Right atrium auricular region (tissue), 2 donors: ENCODE data around the gene GRIN2A. TPM values are rescaled to one million over a fixed set of nuclear protein-coding genes. Genes with fewer than 3 reads are reported as not detected.

Source experiments
- DNase-seq: peaks from one replicate; pipeline ENCODE4 v3.0.0-alpha.2; 2019; ENCODE audit warnings: low spot score
- H3K27ac ChIP-seq, 2 donors: fragments of 200-600 bp; sonication (generic); 1 replicate in 1 of 2; 2 replicates in 1 of 2; pipeline ENCODE4 v1.5.1; 2016 to 2019
- H3K27me3 ChIP-seq, 2 donors: fragments of 200-600 bp; sonication (generic); one replicate each; pipeline versions ENCODE4 v1.5.1 to v1.6.0; 2017 to 2019
- H3K36me3 ChIP-seq: fragments of 200-600 bp; sonication (generic); one replicate; pipeline ENCODE4 v1.5.1; 2016
- H3K4me1 ChIP-seq, 2 donors: fragments of 200-600 bp; sonication (generic); one replicate each; pipeline versions ENCODE4 v1.5.1 to v1.6.0; 2017 to 2019
- H3K4me3 ChIP-seq, 2 donors: fragments of 200-600 bp; sonication (generic); 1 replicate in 1 of 2; 2 replicates in 1 of 2; pipeline ENCODE4 v1.5.1; 2017 to 2019; ENCODE audit warnings: mild to moderate bottlenecking in 1 of 2, moderate library complexity in 1 of 2
- H3K9me3 ChIP-seq, 2 donors: fragments of 200-600 bp; sonication (generic); one replicate each; pipeline ENCODE4 v1.5.1; 2019
- total RNA-seq, 2 donors: library from RNA; depleted of rRNA; stranded (reverse); fragments of >200 nt; gene quantifications; one replicate each; pipeline ENCODE4 v1.1.0, GENCODE V29; 2016
- TF ChIP-seq, protein P1 (sequence below), 2 donors: fragments of 200-600 bp; sonication (generic); IDR thresholded peaks; one replicate each; pipeline ENCODE4 v1.5.1; 2019; ENCODE audit warnings: antibody characterized with exemption in 2 of 2

The GRIN2A gene
- total RNA-seq, 2 donors from 2014 or later = 3.8 to 7.4 TPM

DNA sequence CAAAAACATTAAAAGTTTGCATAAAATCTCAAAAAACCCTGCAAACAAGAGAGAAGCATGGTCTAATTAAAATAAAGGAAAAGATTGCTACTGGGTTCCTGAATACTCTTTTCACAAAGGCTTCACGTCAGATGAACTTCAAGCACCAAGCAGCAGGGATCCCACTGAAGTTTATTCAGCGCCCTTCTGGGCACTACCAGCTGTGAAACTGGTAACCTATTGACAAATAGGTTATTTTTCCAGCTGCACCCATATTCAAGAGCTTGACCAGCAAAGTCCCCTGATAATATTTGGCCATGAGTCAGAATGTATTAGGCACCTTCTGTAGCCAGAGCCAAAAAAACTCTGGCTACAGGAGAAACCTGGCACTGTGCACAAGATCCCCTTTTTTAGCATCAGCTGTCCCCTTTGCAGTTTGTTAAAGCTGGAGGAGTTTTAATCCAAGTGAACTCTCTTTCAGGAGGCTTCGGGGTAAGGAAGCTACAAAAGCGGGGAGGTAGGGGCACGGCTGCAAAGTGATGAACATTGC lies 60.3 kb downstream of the GRIN2A start:
- no peaks in the 10 kb centered on the region for H3K36me3 ChIP-seq
- H3K4me3 ChIP-seq = no peak overlapping the region
- H3K4me1 ChIP-seq = peaks cover 0 to 13% of the 10 kb centered on the region in 2 donors
- H3K9me3 ChIP-seq = no peaks in the 10 kb centered on the region
- H3K27me3 ChIP-seq = no peaks in the 10 kb centered on the region
- H3K27ac ChIP-seq = no peak overlapping the region
- TF ChIP-seq, protein P1, sequence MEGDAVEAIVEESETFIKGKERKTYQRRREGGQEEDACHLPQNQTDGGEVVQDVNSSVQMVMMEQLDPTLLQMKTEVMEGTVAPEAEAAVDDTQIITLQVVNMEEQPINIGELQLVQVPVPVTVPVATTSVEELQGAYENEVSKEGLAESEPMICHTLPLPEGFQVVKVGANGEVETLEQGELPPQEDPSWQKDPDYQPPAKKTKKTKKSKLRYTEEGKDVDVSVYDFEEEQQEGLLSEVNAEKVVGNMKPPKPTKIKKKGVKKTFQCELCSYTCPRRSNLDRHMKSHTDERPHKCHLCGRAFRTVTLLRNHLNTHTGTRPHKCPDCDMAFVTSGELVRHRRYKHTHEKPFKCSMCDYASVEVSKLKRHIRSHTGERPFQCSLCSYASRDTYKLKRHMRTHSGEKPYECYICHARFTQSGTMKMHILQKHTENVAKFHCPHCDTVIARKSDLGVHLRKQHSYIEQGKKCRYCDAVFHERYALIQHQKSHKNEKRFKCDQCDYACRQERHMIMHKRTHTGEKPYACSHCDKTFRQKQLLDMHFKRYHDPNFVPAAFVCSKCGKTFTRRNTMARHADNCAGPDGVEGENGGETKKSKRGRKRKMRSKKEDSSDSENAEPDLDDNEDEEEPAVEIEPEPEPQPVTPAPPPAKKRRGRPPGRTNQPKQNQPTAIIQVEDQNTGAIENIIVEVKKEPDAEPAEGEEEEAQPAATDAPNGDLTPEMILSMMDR (IDR thresholded peaks at IDR 0.05) = no peak
- DNase-seq = no peak

- H3K4me1 ChIP-seq = peaks cover 0 to 13% of the 10 kb centered on the region in 2 donors
- TF ChIP-seq, protein P1 (IDR thresholded peaks at IDR 0.05) = no peak
- H3K4me3 ChIP-seq = no peak overlapping the region
- no peaks in the 10 kb centered on the region for H3K27me3 ChIP-seq
- no peak overlapping the region for H3K27ac ChIP-seq
- no peaks in the 10 kb centered on the region for H3K9me3 ChIP-seq
- H3K36me3 ChIP-seq = no peaks in the 10 kb centered on the region
- no peak for DNase-seq
Observed at GRCh38 chr16:10121491-10121890, 60.7 kb downstream of the GRIN2A start.

GRCh38 chr16:10120953-10121352 lies 61.3 kb downstream of the GRIN2A start:
- Histone ChIP-seq H3K4me1 (peaks cover 0 to 13% of the 10 kb centered on the region in 2 donors), H3K27ac (no peak overlapping the region), H3K4me3 (no peak overlapping the region)

GRCh38 chr16:10114409-10114808 lies 67.8 kb downstream of the GRIN2A start:
- no peaks in the 10 kb centered on the region for H3K9me3 ChIP-seq
- no peak overlapping the region for H3K4me3 ChIP-seq
- TF ChIP-seq, protein P1 (IDR thresholded peaks at IDR 0.05) = no peak
- no peaks in the 10 kb centered on the region for H3K4me1 ChIP-seq
- DNase-seq = no peak
- H3K36me3 ChIP-seq = no peaks in the 10 kb centered on the region
- H3K27me3 ChIP-seq = no peaks in the 10 kb centered on the region
- H3K27ac ChIP-seq = no peak overlapping the region

More at GRCh38 chr16:10120953-10121352, 61.3 kb downstream of the GRIN2A start:
- no peaks in the 10 kb centered on the region for H3K36me3 ChIP-seq
- no peak for DNase-seq
- H3K27me3 ChIP-seq = no peaks in the 10 kb centered on the region
- TF ChIP-seq, protein P1 (IDR thresholded peaks at IDR 0.05) = no peak
- H3K9me3 ChIP-seq = no peaks in the 10 kb centered on the region

GRCh38 chr16:10113248-10113647 lies 69.0 kb downstream of the GRIN2A start:
- no peaks in the 10 kb centered on the region for H3K36me3 ChIP-seq
- no peak overlapping the region for H3K4me3 ChIP-seq
- DNase-seq = no peak
- H3K27me3 ChIP-seq = no peaks in the 10 kb centered on the region
- H3K27ac ChIP-seq = no peak overlapping the region
- no peaks in the 10 kb centered on the region for H3K4me1 ChIP-seq
- H3K9me3 ChIP-seq = no peaks in the 10 kb centered on the region
- TF ChIP-seq, protein P1 (IDR thresholded peaks at IDR 0.05) = no peak

DNA sequence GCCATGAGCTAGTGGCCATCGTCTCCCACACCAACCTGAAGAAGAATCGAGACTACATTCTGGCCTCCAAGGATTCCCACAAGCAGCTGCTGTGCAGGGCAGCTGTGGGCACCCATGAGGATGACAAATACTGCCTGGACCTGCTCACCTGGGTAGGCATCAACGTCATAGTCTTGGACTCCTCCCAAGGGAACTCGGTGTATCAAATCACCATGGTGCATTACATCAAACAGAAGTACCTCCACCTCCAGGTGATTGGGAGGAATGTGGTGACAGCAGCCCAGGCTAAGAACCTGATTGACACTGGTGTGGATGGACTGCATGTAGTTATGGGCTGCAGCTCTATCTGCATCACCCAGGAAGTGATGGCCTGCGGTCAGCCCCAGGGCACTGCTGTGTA lies 70.2 kb downstream of the GRIN2A start:
- Histone ChIP-seq H3K4me1 (no peaks in the 10 kb centered on the region), H3K27ac (no peak overlapping the region), H3K27me3 (no peaks in the 10 kb centered on the region), H3K4me3 (no peak overlapping the region), H3K36me3 (no peaks in the 10 kb centered on the region), H3K9me3 (no peaks in the 10 kb centered on the region)
- no peak for DNase-seq
- TF ChIP-seq, protein P1 (IDR thresholded peaks at IDR 0.05) = no peak
